Endometrial microvascular endothelial cells (primary cell): ENCODE measurements around the gene GNA15. TPM values are rescaled to one million over a fixed set of nuclear protein-coding genes. Genes with fewer than 3 reads are reported as not detected.
"Not testable (repeated sequence)": the region's sequence is repeated elsewhere in the genome, so short reads cannot be mapped to it uniquely, and the experiment has no call there.

ENCODE experiments used
- in situ Hi-C: cut with HindIII; loops from 2 replicates; pipeline ENCODE4 v1.10.0; 2017; ENCODE audit warnings: low sequenced_read_pairs, low pct_unique_long_range_greater_than_20kb; ENCODE audit errors: inconsistent ontology term
- total RNA-seq: library from RNA; depleted of rRNA; stranded (reverse); fragments of >200 nt; gene quantifications from one replicate; pipeline ENCODE4 v1.2.3, GENCODE V29; 2015; ENCODE audit errors: inconsistent ontology term

Gene GNA15
- total RNA-seq, 1 donor from 2014 or later, result not detected

- in situ Hi-C loops, result no loop called here
These were observed 7.0 kb downstream of the GNA15 start for GRCh38 chr19:3142781-3143337.

- in situ Hi-C loops, result no loop called here
These were observed 10.3 kb downstream of the GNA15 start for GRCh38 chr19:3145909-3146676.

- in situ Hi-C loops, result no loop called here
These were observed 10.9 kb downstream of the GNA15 start for GRCh38 chr19:3146677-3147100.

GRCh38 chr19:3148503-3148902 lies 12.7 kb downstream of the GNA15 start:
- in situ Hi-C loops, result no loop called here

GRCh38 chr19:3149089-3149488 lies 13.3 kb downstream of the GNA15 start:
- in situ Hi-C loops, result no loop called here

- in situ Hi-C loops, result no loop called here
These were observed 14.0 kb downstream of the GNA15 start for GRCh38 chr19:3149526-3150505.

GRCh38 chr19:3150739-3151329 lies 15.0 kb downstream of the GNA15 start:
- in situ Hi-C loops, result no loop called here

- in situ Hi-C loops, result no loop called here
These were observed 16.0 kb downstream of the GNA15 start for GRCh38 chr19:3151563-3152418.

GRCh38 chr19:3152419-3152780 lies 16.6 kb downstream of the GNA15 start:
- in situ Hi-C loops, result no loop called here

- in situ Hi-C loops, result no loop called here
These were observed 17.7 kb downstream of the GNA15 start for GRCh38 chr19:3153286-3154230.

- in situ Hi-C loops, result not testable (repeated sequence)
These were observed 18.6 kb downstream of the GNA15 start for GRCh38 chr19:3154447-3154846.

GRCh38 chr19:3154957-3155736 lies 19.3 kb downstream of the GNA15 start:
- in situ Hi-C loops, result no loop called here

- in situ Hi-C loops, result no loop called here
These were observed 21.4 kb downstream of the GNA15 start for GRCh38 chr19:3157096-3157845.

GRCh38 chr19:3159565-3159964 lies 23.7 kb downstream of the GNA15 start:
- in situ Hi-C loops, result no loop called here

- in situ Hi-C loops, result no loop called here
These were observed 24.4 kb downstream of the GNA15 start for GRCh38 chr19:3160219-3160618.

GRCh38 chr19:3161453-3161852 lies 25.6 kb downstream of the GNA15 start:
- in situ Hi-C loops, result no loop called here
